ENCODE measurements around the gene IPCEF1. TPM values are rescaled to one million over a fixed set of nuclear protein-coding genes. Genes with fewer than 3 reads are reported as not detected.

IPCEF1 gene, protein sequence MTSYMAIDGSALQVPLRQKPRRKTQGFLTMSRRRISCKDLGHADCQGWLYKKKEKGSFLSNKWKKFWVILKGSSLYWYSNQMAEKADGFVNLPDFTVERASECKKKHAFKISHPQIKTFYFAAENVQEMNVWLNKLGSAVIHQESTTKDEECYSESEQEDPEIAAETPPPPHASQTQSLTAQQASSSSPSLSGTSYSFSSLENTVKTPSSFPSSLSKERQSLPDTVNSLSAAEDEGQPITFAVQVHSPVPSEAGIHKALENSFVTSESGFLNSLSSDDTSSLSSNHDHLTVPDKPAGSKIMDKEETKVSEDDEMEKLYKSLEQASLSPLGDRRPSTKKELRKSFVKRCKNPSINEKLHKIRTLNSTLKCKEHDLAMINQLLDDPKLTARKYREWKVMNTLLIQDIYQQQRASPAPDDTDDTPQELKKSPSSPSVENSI
- 0.28 and 0.57 TPM in 2 replicates for total RNA-seq (2021)
- percentile 20 among the genes with signal in this experiment for Bru-seq, nascent RNA
- BruChase-seq, experiment 1, labeled RNA remaining after a 2-hour chase = percentile 25 among the genes with signal in this experiment
- percentile 16 among the genes with signal in this experiment for BruChase-seq, experiment 2, labeled RNA remaining after a 6-hour chase
- long read RNA-seq, partial matches to known transcripts = 0 of 1 reads
- long read RNA-seq, other reads (novel, unspliced or antisense) = 1 of 1 reads

DNA sequence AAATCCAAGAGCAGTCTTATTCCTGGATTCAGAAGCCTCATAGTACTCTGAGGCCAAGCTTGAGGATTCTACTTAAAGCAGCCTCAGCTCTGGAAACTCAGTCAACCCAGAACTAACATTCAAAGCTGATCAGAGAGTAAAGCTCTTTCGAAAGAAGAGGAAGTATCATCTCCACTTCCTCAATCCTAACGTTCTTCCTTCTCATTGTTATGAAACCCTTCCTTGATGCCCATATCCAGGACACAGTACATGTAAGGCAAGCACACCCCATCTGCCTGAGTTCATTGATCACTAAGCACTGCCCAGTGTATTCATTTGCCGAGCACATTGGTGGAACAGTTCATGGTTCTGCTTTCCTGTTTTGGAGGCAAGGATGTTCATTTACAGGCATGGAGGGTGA lies at the start of gene IPCEF1:
Gene IPCEF1 (minus strand): TSS at position 114 of the 400 bp plus-strand sequence. CDS start 90,856 bp downstream, outside the sequence.
- Histone ChIP-seq H3K9me3 (ENCODE audit: insufficient read depth, low read depth) (no peaks in the 10 kb centered on the region), H3K4me2 (no peak within 1 kb of the TSS), H3K27me3 (ENCODE audit: insufficient read depth, low read depth) (no peaks in the 10 kb centered on the region), H3K27ac (no peak within 1 kb of the TSS), H3K79me2 (ENCODE audit: low read depth) (no peaks in the 10 kb centered on the region), H3K36me3 (ENCODE audit: low read depth) (no peaks in the 10 kb centered on the region), H3K9me2 (ENCODE audit: insufficient read depth) (no peaks in the 10 kb centered on the region), H3K4me1 (replicated peaks; ENCODE audit: insufficient read depth) (no peaks in the 10 kb centered on the region), H3K4me3 (no peak within 1 kb of the TSS), H2AFZ (no peak within 1 kb of the TSS), H3F3A (ENCODE audit: insufficient read depth, low read depth) (no peaks in the 10 kb centered on the region), H4K20me1 (ENCODE audit: insufficient read depth) (no peaks in the 10 kb centered on the region)
- POLR2A ChIA-PET (ENCODE audit: unreplicated experiment) = interaction anchor here (0.6 kb wide), 1 partner anchor 124 kb away, joined by 8 read pairs; no protein-coding TSS in a partner anchor
- CTCF ChIA-PET = no interaction called here
- BruUV-seq (replicated peaks) = no TSS peak
- no peak for TF ChIP-seq EZH2 (IDR thresholded peaks at IDR 0.05; ENCODE audit: low read depth)
- TF ChIP-seq, protein P1, sequence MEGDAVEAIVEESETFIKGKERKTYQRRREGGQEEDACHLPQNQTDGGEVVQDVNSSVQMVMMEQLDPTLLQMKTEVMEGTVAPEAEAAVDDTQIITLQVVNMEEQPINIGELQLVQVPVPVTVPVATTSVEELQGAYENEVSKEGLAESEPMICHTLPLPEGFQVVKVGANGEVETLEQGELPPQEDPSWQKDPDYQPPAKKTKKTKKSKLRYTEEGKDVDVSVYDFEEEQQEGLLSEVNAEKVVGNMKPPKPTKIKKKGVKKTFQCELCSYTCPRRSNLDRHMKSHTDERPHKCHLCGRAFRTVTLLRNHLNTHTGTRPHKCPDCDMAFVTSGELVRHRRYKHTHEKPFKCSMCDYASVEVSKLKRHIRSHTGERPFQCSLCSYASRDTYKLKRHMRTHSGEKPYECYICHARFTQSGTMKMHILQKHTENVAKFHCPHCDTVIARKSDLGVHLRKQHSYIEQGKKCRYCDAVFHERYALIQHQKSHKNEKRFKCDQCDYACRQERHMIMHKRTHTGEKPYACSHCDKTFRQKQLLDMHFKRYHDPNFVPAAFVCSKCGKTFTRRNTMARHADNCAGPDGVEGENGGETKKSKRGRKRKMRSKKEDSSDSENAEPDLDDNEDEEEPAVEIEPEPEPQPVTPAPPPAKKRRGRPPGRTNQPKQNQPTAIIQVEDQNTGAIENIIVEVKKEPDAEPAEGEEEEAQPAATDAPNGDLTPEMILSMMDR (conservative IDR thresholded peaks at IDR 0.05) = no peak
- no peak for DNase-seq
- intact Hi-C loops (cut with micrococcal nuclease; ENCODE audit: unreplicated experiment) = loop anchor here (10.0 kb wide), 1 partner anchor 382 kb away; no protein-coding TSS in a partner anchor

DNA sequence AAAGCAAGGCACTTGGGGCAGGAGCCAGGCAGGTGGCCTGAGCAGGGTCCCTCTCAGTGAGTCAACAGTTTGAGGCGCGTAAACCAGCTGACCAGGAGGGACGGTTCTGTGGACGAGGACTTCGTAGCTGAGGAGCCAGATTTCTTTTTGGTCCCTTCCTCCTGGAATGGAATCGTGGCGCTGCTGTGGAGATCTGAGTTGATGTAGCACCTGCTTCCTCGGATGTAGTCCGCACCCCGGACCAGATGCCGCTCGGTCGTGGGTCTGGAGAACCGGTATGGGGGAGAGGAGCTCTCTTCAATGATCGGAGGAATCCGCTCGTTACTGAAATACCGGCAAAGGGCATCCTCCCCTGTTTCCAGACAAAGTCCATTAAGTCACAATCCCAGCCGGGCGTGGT lies 49.7 kb upstream of the IPCEF1 start:
- TF ChIP-seq EZH2 (IDR thresholded peaks at IDR 0.05; ENCODE audit: low read depth) = no peak
- TF ChIP-seq, protein P1 (conservative IDR thresholded peaks at IDR 0.05) = no peak
- no peak overlapping the region for H2AFZ ChIP-seq
- H3K27me3 ChIP-seq (ENCODE audit: insufficient read depth, low read depth) = no peaks in the 10 kb centered on the region
- no peak overlapping the region for H3K4me2 ChIP-seq
- intact Hi-C loops (cut with micrococcal nuclease; ENCODE audit: unreplicated experiment) = loop anchor here (10.0 kb wide), 1 partner anchor 252 kb away; no protein-coding TSS in a partner anchor
- POLR2A ChIA-PET (ENCODE audit: unreplicated experiment) = no interaction called here
- H3K9me3 ChIP-seq (ENCODE audit: insufficient read depth, low read depth) = no peaks in the 10 kb centered on the region
- CTCF ChIA-PET = no interaction called here
- peaks cover 16% of the 10 kb centered on the region for H3F3A ChIP-seq (ENCODE audit: insufficient read depth, low read depth)
- H3K4me3 ChIP-seq = no peak overlapping the region
- H3K36me3 ChIP-seq (ENCODE audit: low read depth) = no peaks in the 10 kb centered on the region
- DNase-seq = no peak
- H3K27ac ChIP-seq = no peak overlapping the region
- no peaks in the 10 kb centered on the region for H3K79me2 ChIP-seq (ENCODE audit: low read depth)
- BruUV-seq (replicated peaks) = no TSS peak
- H3K9me2 ChIP-seq (ENCODE audit: insufficient read depth) = no peaks in the 10 kb centered on the region
- no peaks in the 10 kb centered on the region for H4K20me1 ChIP-seq (ENCODE audit: insufficient read depth)
- H3K4me1 ChIP-seq (replicated peaks; ENCODE audit: insufficient read depth) = peaks cover 25% of the 10 kb centered on the region

DNA sequence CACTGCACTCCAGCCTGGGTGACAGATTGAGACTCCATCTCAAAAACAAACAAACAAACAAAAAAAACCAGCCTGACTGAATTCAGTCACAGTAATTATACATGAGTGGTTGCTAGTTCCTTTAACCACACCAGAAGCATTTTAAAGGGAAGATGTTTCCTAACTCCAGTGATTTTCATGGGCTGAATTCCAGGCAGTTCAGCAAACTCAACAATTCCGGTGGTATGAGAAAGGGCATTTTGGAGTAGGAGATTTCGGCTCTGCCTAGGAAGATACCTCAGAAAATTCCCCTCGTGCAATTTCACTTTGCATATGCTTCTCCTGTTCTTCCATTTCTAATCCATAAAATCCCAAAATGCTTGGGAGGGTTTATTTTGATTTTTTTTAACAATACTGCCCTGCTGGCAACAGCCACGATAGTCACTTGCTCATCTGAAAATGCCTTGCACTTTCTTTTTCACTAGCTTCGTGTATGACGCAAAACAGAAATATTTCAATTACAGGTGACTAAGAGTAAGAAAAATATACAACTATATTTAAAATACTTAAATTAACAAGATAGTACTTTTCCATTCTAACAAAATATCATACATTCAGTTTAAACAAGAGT lies 48.3 kb upstream of the IPCEF1 start:
- Histone ChIP-seq H3K4me3 (no peak overlapping the region), H3K9me2 (ENCODE audit: insufficient read depth) (no peaks in the 10 kb centered on the region), H2AFZ (no peak overlapping the region), H3K79me2 (ENCODE audit: low read depth) (no peaks in the 10 kb centered on the region), H3K27ac (no peak overlapping the region), H3K4me1 (replicated peaks; ENCODE audit: insufficient read depth) (peaks cover 11% of the 10 kb centered on the region), H3F3A (ENCODE audit: insufficient read depth, low read depth) (peaks cover 2% of the 10 kb centered on the region; the same call in 1 of the 2 replicates), H3K4me2 (no peak overlapping the region), H3K36me3 (ENCODE audit: low read depth) (no peaks in the 10 kb centered on the region), H3K9me3 (ENCODE audit: insufficient read depth, low read depth) (no peaks in the 10 kb centered on the region), H4K20me1 (ENCODE audit: insufficient read depth) (no peaks in the 10 kb centered on the region), H3K27me3 (ENCODE audit: insufficient read depth, low read depth) (no peaks in the 10 kb centered on the region)
- TF ChIP-seq EZH2 (IDR thresholded peaks at IDR 0.05; ENCODE audit: low read depth) = no peak
- TF ChIP-seq, protein P1 (conservative IDR thresholded peaks at IDR 0.05) = no peak
- intact Hi-C loops (cut with micrococcal nuclease; ENCODE audit: unreplicated experiment) = loop anchor here (10.0 kb wide), 1 partner anchor 250 kb away; no protein-coding TSS in a partner anchor
- BruUV-seq (replicated peaks) = no TSS peak
- POLR2A ChIA-PET (ENCODE audit: unreplicated experiment) = no interaction called here
- DNase-seq = peak in 1 of 2 experiments; percentile 41
- CTCF ChIA-PET = interaction anchor here (1.4 kb wide), 1 partner anchor 17 kb away, joined by 5 read pairs; no protein-coding TSS in a partner anchor
